Measurements from ENCODE around the gene PTGDS. TPM values are rescaled to one million over a fixed set of nuclear protein-coding genes. Genes with fewer than 3 reads are reported as not detected.
"Not testable (repeated sequence)": the region's sequence is repeated elsewhere in the genome, so short reads cannot be mapped to it uniquely, and the experiment has no call there.

Gene PTGDS
- total and polyA plus RNA-seq, 5 donors from 2014 or later = 0.47 to 15.4 TPM; not detected in 3

DNA sequence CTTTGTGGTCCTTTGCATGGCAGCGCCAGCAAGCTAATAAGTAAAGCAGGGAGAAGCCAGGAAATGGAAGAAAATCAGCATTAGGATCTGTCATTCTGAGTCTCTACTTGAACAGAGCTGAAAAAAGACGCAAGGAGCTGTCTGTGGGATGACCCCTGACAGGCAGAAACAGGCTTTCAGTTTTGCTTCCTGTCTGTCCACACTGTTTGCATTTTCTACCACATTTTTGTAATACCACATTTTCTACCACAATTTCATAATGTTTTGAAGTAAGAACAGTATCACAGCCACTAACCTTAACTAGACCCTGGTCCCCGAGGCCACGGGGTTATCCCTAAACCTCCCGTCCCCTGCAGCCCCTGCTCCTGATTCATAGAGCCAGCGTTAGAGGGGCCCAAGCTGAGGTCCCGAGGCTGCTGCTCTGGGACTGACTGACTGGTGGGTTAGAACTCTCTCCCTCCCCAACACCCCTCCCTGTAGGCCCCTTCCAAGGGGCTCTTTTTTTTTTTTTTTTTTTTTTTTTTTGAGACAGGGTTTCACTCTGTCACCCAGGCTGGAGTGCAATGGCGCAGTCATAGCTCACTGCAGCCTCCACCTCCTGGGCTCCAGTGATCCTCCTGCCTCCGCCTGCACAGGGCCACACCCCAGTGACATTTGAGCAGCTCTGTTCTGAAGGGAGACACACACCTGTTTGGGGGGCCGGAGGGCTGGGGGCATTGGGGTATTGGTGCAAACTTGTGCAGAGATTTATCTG, 23.1 kb downstream of the PTGDS start:
- ATAC-seq (ENCODE audit: low read depth in 2 of 2) = peak; percentile 27 to 44
- Mint-ChIP-seq H3K9me3 (no peaks in the 10 kb centered on the region), H3K27ac (peak overlapping the region in 2 of 3 donors; percentile 54 to 86), H3K4me3 (peak overlapping the region in 3 of 4 donors; percentile 13 to 43 (median 40)), H3K27me3 (peaks cover 14% of the 10 kb centered on the region), H3K36me3 (no peaks in the 10 kb centered on the region), H3K4me1 (peaks cover 0 to 28% (median 13%) of the 10 kb centered on the region in 4 donors)
- H3K36me3 ChIP-seq (ENCODE audit: control insufficient read depth, insufficient read depth, low read length) = no peaks in the 10 kb centered on the region
- no peaks in the 10 kb centered on the region for H3K9me3 ChIP-seq (ENCODE audit: control insufficient read depth in 2 of 2, low read length in 2 of 2)
- H3K4me3 ChIP-seq (ENCODE audit: low read depth, low read length) = peak overlapping the region; percentile 35
- peak in 1 of 3 donors; percentile 73 for DNase-seq
- H3K27me3 ChIP-seq (ENCODE audit: control insufficient read depth, insufficient read depth, low read length) = no peaks in the 10 kb centered on the region
- no peak overlapping the region for H3K27ac ChIP-seq (ENCODE audit: insufficient read depth, low read length, poor library complexity, severe bottlenecking)
- peaks cover 38% of the 10 kb centered on the region for H3K4me1 ChIP-seq (ENCODE audit: control insufficient read depth, insufficient read depth, low read length, poor library complexity, severe bottlenecking)

- ATAC-seq (ENCODE audit: low read depth in 2 of 2) = no peak
- Mint-ChIP-seq H3K4me3 (no peak overlapping the region), H3K9me3 (no peaks in the 10 kb centered on the region), H3K27me3 (peaks cover 14% of the 10 kb centered on the region), H3K27ac (no peak overlapping the region), H3K36me3 (no peaks in the 10 kb centered on the region), H3K4me1 (peaks cover 0 to 18% (median 11%) of the 10 kb centered on the region in 4 donors)
- Histone ChIP-seq H3K27ac (ENCODE audit: insufficient read depth, low read length, poor library complexity, severe bottlenecking) (no peak overlapping the region), H3K36me3 (ENCODE audit: control insufficient read depth, insufficient read depth, low read length) (no peaks in the 10 kb centered on the region), H3K4me3 (ENCODE audit: low read depth, low read length) (no peak overlapping the region), H3K4me1 (ENCODE audit: control insufficient read depth, insufficient read depth, low read length, poor library complexity, severe bottlenecking) (peaks cover 22% of the 10 kb centered on the region), H3K9me3 (ENCODE audit: control insufficient read depth in 2 of 2, low read length in 2 of 2) (no peaks in the 10 kb centered on the region), H3K27me3 (ENCODE audit: control insufficient read depth, insufficient read depth, low read length) (no peaks in the 10 kb centered on the region)
- no peak for DNase-seq
Observed at GRCh38 chr9:137001857-137002645, 24.7 kb downstream of the PTGDS start.

GRCh38 chr9:137002646-137003041, 25.3 kb downstream of the PTGDS start:
- no peak for DNase-seq
- ATAC-seq (ENCODE audit: low read depth in 2 of 2) = no peak
- Histone ChIP-seq H3K27me3 (ENCODE audit: control insufficient read depth, insufficient read depth, low read length) (no peaks in the 10 kb centered on the region), H3K4me3 (ENCODE audit: low read depth, low read length) (no peak overlapping the region), H3K27ac (ENCODE audit: insufficient read depth, low read length, poor library complexity, severe bottlenecking) (no peak overlapping the region), H3K4me1 (ENCODE audit: control insufficient read depth, insufficient read depth, low read length, poor library complexity, severe bottlenecking) (peaks cover 16% of the 10 kb centered on the region), H3K9me3 (ENCODE audit: control insufficient read depth in 2 of 2, low read length in 2 of 2) (no peaks in the 10 kb centered on the region), H3K36me3 (ENCODE audit: control insufficient read depth, insufficient read depth, low read length) (no peaks in the 10 kb centered on the region)
- no peaks in the 10 kb centered on the region for H3K36me3 Mint-ChIP-seq
- H3K27ac Mint-ChIP-seq = no peak overlapping the region
- no peaks in the 10 kb centered on the region for H3K9me3 Mint-ChIP-seq
- H3K4me3 Mint-ChIP-seq = no peak overlapping the region
- peaks cover 11% of the 10 kb centered on the region for H3K27me3 Mint-ChIP-seq
- peaks cover 0 to 16% (median 9%) of the 10 kb centered on the region in 4 donors for H3K4me1 Mint-ChIP-seq

DNA sequence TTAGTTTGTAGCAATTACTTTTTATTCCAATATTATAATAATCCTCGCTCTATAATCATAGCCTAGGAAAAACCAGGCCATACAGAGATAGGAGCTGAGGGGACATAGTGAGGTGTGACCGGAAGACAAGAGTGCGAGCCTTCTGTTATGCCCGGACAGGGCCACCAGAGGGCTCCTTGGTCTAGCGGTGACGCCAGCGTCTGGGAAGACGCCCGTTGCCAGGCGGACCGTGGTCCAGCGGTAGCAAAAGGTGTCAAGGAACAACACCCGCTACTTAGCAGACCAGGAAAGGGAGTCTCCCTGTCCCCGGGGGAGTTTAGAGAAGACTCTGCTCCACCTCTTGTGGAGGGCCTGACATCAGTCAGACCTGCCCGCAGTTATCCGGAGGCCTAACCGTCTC, 27.0 kb downstream of the PTGDS start:
- not testable (repeated sequence) for H3K36me3 ChIP-seq (ENCODE audit: control insufficient read depth, insufficient read depth, low read length); ATAC-seq (ENCODE audit: low read depth in 2 of 2); DNase-seq; H3K4me1 Mint-ChIP-seq; H3K9me3 ChIP-seq (ENCODE audit: control insufficient read depth in 2 of 2, low read length in 2 of 2); H3K36me3 Mint-ChIP-seq; H3K4me3 Mint-ChIP-seq; H3K27me3 Mint-ChIP-seq; H3K27ac ChIP-seq (ENCODE audit: insufficient read depth, low read length, poor library complexity, severe bottlenecking); H3K27me3 ChIP-seq (ENCODE audit: control insufficient read depth, insufficient read depth, low read length); H3K4me3 ChIP-seq (ENCODE audit: low read depth, low read length); H3K9me3 Mint-ChIP-seq; H3K27ac Mint-ChIP-seq
- H3K4me1 ChIP-seq (ENCODE audit: control insufficient read depth, insufficient read depth, low read length, poor library complexity, severe bottlenecking) = peaks cover 11% of the 10 kb centered on the region

DNA sequence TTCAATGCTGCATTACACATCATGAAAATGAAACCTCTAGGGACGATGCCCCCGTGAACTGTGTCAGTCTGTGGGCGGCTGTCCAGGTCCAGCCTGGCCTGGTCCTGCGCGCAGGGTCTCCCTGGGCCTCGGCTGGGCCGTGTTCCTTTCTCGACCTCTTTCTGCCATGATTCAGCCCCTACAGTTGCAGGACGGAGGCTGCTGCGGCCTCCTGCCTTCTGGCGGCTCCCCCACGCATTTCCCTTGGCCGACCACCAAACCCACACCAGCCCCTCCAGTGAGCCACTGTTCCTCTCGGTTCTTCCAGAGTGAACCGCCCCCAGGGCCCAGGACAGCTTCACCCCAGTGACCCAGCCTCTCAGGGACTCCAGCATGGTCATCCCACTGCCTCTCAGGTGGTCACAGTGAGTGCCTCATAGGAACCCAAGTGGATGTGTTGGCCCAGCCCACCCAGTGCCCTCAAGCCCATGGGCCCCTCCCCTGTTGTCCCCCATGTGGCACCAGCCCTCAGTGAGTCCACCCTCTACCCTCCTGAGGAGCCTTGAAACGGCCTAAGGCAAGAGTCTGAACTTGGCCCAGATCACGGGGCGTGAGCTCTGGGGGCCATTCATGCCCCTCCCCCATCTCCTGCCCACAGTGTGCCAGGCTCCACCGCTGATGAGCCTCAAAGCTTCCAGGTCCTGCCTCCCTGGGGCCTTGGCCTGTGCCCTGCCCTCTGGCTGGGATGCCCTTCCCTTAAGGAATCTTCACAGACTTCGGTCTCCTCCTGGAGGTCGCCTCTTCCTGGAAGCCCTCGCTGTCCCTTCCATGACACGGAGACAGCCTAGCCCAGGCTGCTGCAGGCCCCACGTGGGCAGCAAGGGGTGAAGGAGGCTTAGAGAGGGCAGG, 29.1 kb downstream of the PTGDS start:
- no peak overlapping the region for H3K4me3 Mint-ChIP-seq
- no peak for ATAC-seq (ENCODE audit: low read depth in 2 of 2)
- H3K4me1 Mint-ChIP-seq = peaks cover 0 to 4% (median 0%) of the 10 kb centered on the region in 4 donors
- Histone ChIP-seq H3K4me3 (ENCODE audit: low read depth, low read length) (no peak overlapping the region), H3K4me1 (ENCODE audit: control insufficient read depth, insufficient read depth, low read length, poor library complexity, severe bottlenecking) (no peaks in the 10 kb centered on the region), H3K36me3 (ENCODE audit: control insufficient read depth, insufficient read depth, low read length) (no peaks in the 10 kb centered on the region), H3K9me3 (ENCODE audit: control insufficient read depth in 2 of 2, low read length in 2 of 2) (no peaks in the 10 kb centered on the region), H3K27me3 (ENCODE audit: control insufficient read depth, insufficient read depth, low read length) (no peaks in the 10 kb centered on the region), H3K27ac (ENCODE audit: insufficient read depth, low read length, poor library complexity, severe bottlenecking) (no peak overlapping the region)
- H3K27ac Mint-ChIP-seq = no peak overlapping the region
- DNase-seq = no peak
- H3K27me3 Mint-ChIP-seq = no peaks in the 10 kb centered on the region
- no peaks in the 10 kb centered on the region for H3K9me3 Mint-ChIP-seq
- no peaks in the 10 kb centered on the region for H3K36me3 Mint-ChIP-seq

- H3K27ac Mint-ChIP-seq = no peak overlapping the region
- H3K4me1 Mint-ChIP-seq = peaks cover 0 to 4% (median 0%) of the 10 kb centered on the region in 4 donors
- H3K27me3 Mint-ChIP-seq = no peaks in the 10 kb centered on the region
- Histone ChIP-seq H3K4me1 (ENCODE audit: control insufficient read depth, insufficient read depth, low read length, poor library complexity, severe bottlenecking) (no peaks in the 10 kb centered on the region), H3K4me3 (ENCODE audit: low read depth, low read length) (no peak overlapping the region), H3K36me3 (ENCODE audit: control insufficient read depth, insufficient read depth, low read length) (no peaks in the 10 kb centered on the region), H3K9me3 (ENCODE audit: control insufficient read depth in 2 of 2, low read length in 2 of 2) (no peaks in the 10 kb centered on the region), H3K27ac (ENCODE audit: insufficient read depth, low read length, poor library complexity, severe bottlenecking) (no peak overlapping the region), H3K27me3 (ENCODE audit: control insufficient read depth, insufficient read depth, low read length) (no peaks in the 10 kb centered on the region)
- no peak for ATAC-seq (ENCODE audit: low read depth in 2 of 2)
- no peaks in the 10 kb centered on the region for H3K9me3 Mint-ChIP-seq
- no peak overlapping the region for H3K4me3 Mint-ChIP-seq
- no peak for DNase-seq
- H3K36me3 Mint-ChIP-seq = no peaks in the 10 kb centered on the region
Observed at GRCh38 chr9:137007108-137007815, 30.0 kb downstream of the PTGDS start.

GRCh38 chr9:137007816-137008270, 30.5 kb downstream of the PTGDS start:
- no peaks in the 10 kb centered on the region for H3K27me3 ChIP-seq (ENCODE audit: control insufficient read depth, insufficient read depth, low read length)
- Mint-ChIP-seq H3K9me3 (no peaks in the 10 kb centered on the region), H3K27ac (no peak overlapping the region), H3K4me3 (no peak overlapping the region), H3K27me3 (no peaks in the 10 kb centered on the region), H3K4me1 (peaks cover 0 to 4% (median 0%) of the 10 kb centered on the region in 4 donors), H3K36me3 (no peaks in the 10 kb centered on the region)
- DNase-seq (no peak), ATAC-seq (ENCODE audit: low read depth in 2 of 2) (no peak)
- H3K9me3 ChIP-seq (ENCODE audit: control insufficient read depth in 2 of 2, low read length in 2 of 2) = no peaks in the 10 kb centered on the region
- H3K4me1 ChIP-seq (ENCODE audit: control insufficient read depth, insufficient read depth, low read length, poor library complexity, severe bottlenecking) = no peaks in the 10 kb centered on the region
- H3K27ac ChIP-seq (ENCODE audit: insufficient read depth, low read length, poor library complexity, severe bottlenecking) = no peak overlapping the region
- H3K4me3 ChIP-seq (ENCODE audit: low read depth, low read length) = no peak overlapping the region
- no peaks in the 10 kb centered on the region for H3K36me3 ChIP-seq (ENCODE audit: control insufficient read depth, insufficient read depth, low read length)
